SU-DHL-6 (cell line): Measurements from ENCODE around the gene HIVEP1.

Experiments used
- CTCF ChIP-seq: fragments of 200-600 bp; sonication (generic); IDR thresholded peaks from one replicate; pipeline ENCODE4 v1.5.1; 2017; ENCODE audit warnings: antibody characterized with exemption, mild to moderate bottlenecking, low read length, moderate library complexity; ENCODE audit not compliant: insufficient read depth, poor library complexity, severe bottlenecking
- EZH2phosphoT487 ChIP-seq: fragments of 200-600 bp; sonication (generic), shearing (Covaris generic); conservative IDR thresholded peaks from 2 replicates; pipeline ENCODE4 v1.6.1; 2018; ENCODE audit warnings: mild to moderate bottlenecking, antibody characterized with exemption, low read length, moderate library complexity, mixed read lengths

- TF ChIP-seq CTCF (no peak), EZH2phosphoT487 (no peak)
Observed at GRCh38 chr6:12001706-12002435, 10.2 kb upstream of the HIVEP1 start.
